OCI-LY7 (cell line): Measurements from ENCODE around the gene FGR. TPM values are rescaled to one million over a fixed set of nuclear protein-coding genes. Genes with fewer than 3 reads are reported as not detected.

ENCODE experiments used
- BruUV-seq: library from RNA; stranded (reverse); fragments of 400-500 nt; replicated peaks from 2 replicates; lab custom pipeline; 2021; lab: Mats Ljungman, UMichigan
- CTCF ChIA-PET: fragments of 300-600 bp; sonication (Branson Sonifier 250); formaldehyde crosslinking; loops from one replicate; lab custom pipeline; 2022; ENCODE audit warnings: antibody characterized with exemption; ENCODE audit not compliant: unreplicated experiment; lab: Charles Lee
- POLR2A ChIA-PET: fragments of 300-600 bp; sonication (Branson Sonifier 250); formaldehyde crosslinking; loops from one replicate; lab custom pipeline; 2022; ENCODE audit warnings: antibody characterized with exemption; lab: Charles Lee
- DNase-seq: peaks from one replicate; pipeline ENCODE4 v3.0.0-alpha.2; 2015; ENCODE audit warnings: low spot score
- H2AFZ ChIP-seq: fragments of 200-600 bp; sonication (generic), shearing (Covaris generic); 2 replicates; pipeline ENCODE4 v1.6.1; 2014; ENCODE audit warnings: mild to moderate bottlenecking, antibody characterized with exemption, low read length, moderate library complexity
- H3K27ac ChIP-seq: fragments of 200-600 bp; sonication (generic); 2 replicates; pipeline ENCODE4 v1.5.1; 2014; ENCODE audit warnings: mixed run types, low read depth, mild to moderate bottlenecking, moderate library complexity, low read length, inconsistent platforms; ENCODE audit not compliant: poor library complexity, severe bottlenecking
- H3K36me3 ChIP-seq: fragments of 200-600 bp; sonication (generic); 2 replicates; pipeline ENCODE4 v1.6.1; 2014; ENCODE audit warnings: mild to moderate bottlenecking, antibody characterized with exemption, low read length, moderate library complexity, mixed read lengths; ENCODE audit not compliant: insufficient read depth
- H3K4me1 ChIP-seq: fragments of 200-600 bp; sonication (generic); 2 replicates; pipeline ENCODE4 v1.5.1; 2014; ENCODE audit warnings: mild to moderate bottlenecking, low read length; ENCODE audit not compliant: insufficient read depth, poor library complexity, severe bottlenecking
- H3K4me2 ChIP-seq: fragments of 200-600 bp; sonication (generic); 2 replicates; pipeline ENCODE4 v1.6.1; 2014; ENCODE audit warnings: mild to moderate bottlenecking, low read length
- H3K4me3 ChIP-seq: fragments of 200-600 bp; sonication (generic); 2 replicates; pipeline ENCODE4 v1.5.1; 2014; ENCODE audit warnings: mild to moderate bottlenecking, low read depth, low read length; ENCODE audit not compliant: poor library complexity, severe bottlenecking
- H3K79me2 ChIP-seq: fragments of 200-600 bp; sonication (generic); 2 replicates; pipeline ENCODE4 v1.6.1; 2016; ENCODE audit warnings: low read depth, mild to moderate bottlenecking, low read length, moderate library complexity, mixed read lengths; ENCODE audit not compliant: insufficient read depth
- H3K9me2 ChIP-seq: fragments of 200-600 bp; sonication (generic); 2 replicates; pipeline ENCODE4 v1.6.1; 2016; ENCODE audit warnings: mild to moderate bottlenecking, low read length, mixed read lengths; ENCODE audit not compliant: insufficient read depth
- H3K9me3 ChIP-seq: fragments of 200-600 bp; sonication (generic); 2 replicates; pipeline ENCODE4 v1.6.1; 2014; ENCODE audit warnings: mild to moderate bottlenecking, mixed run types, low read length, mixed read lengths
- H4K20me1 ChIP-seq: fragments of 200-600 bp; sonication (generic); 2 replicates; pipeline ENCODE4 v1.6.1; 2014; ENCODE audit warnings: mild to moderate bottlenecking, antibody characterized with exemption, low read length, moderate library complexity, mixed read lengths; ENCODE audit not compliant: insufficient read depth
- EZH2phosphoT487 ChIP-seq: fragments of 200-600 bp; sonication (generic); IDR thresholded peaks from 2 replicates; pipeline ENCODE4 v1.6.1; 2018; ENCODE audit warnings: low read depth, borderline replicate concordance, mild to moderate bottlenecking, mixed run types, antibody characterized with exemption, low read length, moderate library complexity, mixed read lengths
- intact Hi-C: fragments of 100-400 bp; cut with micrococcal nuclease; formaldehyde crosslinking; loops from one replicate; pipeline ENCODE4 v1.10.0; 2022; ENCODE audit not compliant: unreplicated experiment
- total RNA-seq, 2 experiments: library from RNA; depleted of rRNA in 1 of 2; stranded (reverse); fragments of >200 nt in 1 of 2; shearing (Covaris generic) in 1 of 2; gene quantifications; 2 replicates each; pipeline ENCODE4 v1.2.3, GENCODE V29; 2014 to 2022
- TF ChIP-seq, protein P1 (sequence below): fragments of 200-600 bp; sonication (generic); conservative IDR thresholded peaks from 2 replicates; pipeline ENCODE4 v1.5.1; 2014; ENCODE audit warnings: mild to moderate bottlenecking, antibody characterized with exemption, low read length, moderate library complexity, mixed read lengths

Gene FGR
- total RNA-seq, 2 experiments from 2014 or later: 1.2 to 2.2 TPM

DNA sequence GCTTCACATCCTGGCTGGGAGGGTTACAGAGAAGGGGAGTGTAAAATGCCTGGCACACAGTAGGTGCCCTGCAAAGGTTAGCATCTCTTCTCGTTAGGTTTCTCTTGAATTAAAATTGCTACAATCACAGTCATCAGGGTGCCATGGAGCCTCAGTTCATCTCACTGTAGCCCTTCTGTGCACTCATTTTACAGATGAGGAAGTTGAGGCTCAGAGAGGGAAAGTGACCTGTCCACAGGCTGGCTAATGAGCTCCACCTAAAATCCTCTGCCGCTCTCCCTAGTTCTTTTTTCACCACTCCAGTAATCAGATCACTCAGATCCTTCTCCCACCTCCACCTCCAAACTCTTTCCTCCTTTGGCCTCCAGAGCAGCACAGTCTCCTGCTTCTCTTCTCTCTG, 17.6 kb downstream of the FGR start:
- BruUV-seq: no TSS peak
- H3K9me3 ChIP-seq: no peaks in the 10 kb centered on the region
- no peak overlapping the region for H3K4me2 ChIP-seq
- no peak overlapping the region for H3K4me3 ChIP-seq
- ChIA-PET CTCF (no interaction called here), POLR2A (interaction anchor here (0.6 kb wide), 3 partner anchors 12 to 1106 kb away, joined by 3 to 4 read pairs (median 4); no protein-coding TSS in a partner anchor)
- H3K36me3 ChIP-seq: no peaks in the 10 kb centered on the region
- intact Hi-C loops: no loop called here
- H3K9me2 ChIP-seq: no peaks in the 10 kb centered on the region
- no peaks in the 10 kb centered on the region for H3K79me2 ChIP-seq
- no peak overlapping the region for H2AFZ ChIP-seq
- peaks cover 31% of the 10 kb centered on the region for H3K4me1 ChIP-seq
- H4K20me1 ChIP-seq: no peaks in the 10 kb centered on the region
- no peak for DNase-seq
- no peak for TF ChIP-seq EZH2phosphoT487
- TF ChIP-seq, protein P1, sequence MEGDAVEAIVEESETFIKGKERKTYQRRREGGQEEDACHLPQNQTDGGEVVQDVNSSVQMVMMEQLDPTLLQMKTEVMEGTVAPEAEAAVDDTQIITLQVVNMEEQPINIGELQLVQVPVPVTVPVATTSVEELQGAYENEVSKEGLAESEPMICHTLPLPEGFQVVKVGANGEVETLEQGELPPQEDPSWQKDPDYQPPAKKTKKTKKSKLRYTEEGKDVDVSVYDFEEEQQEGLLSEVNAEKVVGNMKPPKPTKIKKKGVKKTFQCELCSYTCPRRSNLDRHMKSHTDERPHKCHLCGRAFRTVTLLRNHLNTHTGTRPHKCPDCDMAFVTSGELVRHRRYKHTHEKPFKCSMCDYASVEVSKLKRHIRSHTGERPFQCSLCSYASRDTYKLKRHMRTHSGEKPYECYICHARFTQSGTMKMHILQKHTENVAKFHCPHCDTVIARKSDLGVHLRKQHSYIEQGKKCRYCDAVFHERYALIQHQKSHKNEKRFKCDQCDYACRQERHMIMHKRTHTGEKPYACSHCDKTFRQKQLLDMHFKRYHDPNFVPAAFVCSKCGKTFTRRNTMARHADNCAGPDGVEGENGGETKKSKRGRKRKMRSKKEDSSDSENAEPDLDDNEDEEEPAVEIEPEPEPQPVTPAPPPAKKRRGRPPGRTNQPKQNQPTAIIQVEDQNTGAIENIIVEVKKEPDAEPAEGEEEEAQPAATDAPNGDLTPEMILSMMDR: no peak
- no peak overlapping the region for H3K27ac ChIP-seq

DNA sequence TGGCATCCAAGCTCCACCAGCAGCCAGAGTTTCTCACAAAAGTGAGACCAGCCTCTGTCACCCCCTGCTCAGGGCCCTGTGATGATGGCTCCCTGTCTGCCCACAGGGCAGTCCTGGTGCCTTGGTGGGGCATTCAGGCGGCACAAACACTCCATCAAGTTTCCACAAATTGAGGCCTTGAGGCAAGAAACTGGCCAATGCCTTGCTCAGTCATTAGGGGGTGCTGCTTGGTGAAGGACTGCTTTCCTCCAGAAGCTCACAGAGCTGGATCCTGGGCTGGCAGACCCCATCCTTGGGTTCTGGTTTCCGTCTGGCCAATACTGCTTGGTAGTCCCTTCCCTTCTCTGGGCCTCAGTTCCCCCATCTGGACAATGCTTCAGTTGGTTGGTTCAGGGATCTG, 18.5 kb downstream of the FGR start:
- DNase-seq: no peak

More for the DNA sequence above, 18.5 kb downstream of the FGR start:
- TF ChIP-seq, protein P1: peak; percentile 60
- no peak for TF ChIP-seq EZH2phosphoT487
- H3K36me3 ChIP-seq: no peaks in the 10 kb centered on the region
- H3K27ac ChIP-seq: no peak overlapping the region
- ChIA-PET POLR2A (no interaction called here), CTCF (no interaction called here)
- H3K79me2 ChIP-seq: no peaks in the 10 kb centered on the region
- no peaks in the 10 kb centered on the region for H3K9me2 ChIP-seq
- H3K4me3 ChIP-seq: no peak overlapping the region
- H4K20me1 ChIP-seq: no peaks in the 10 kb centered on the region
- intact Hi-C loops: no loop called here
- BruUV-seq: no TSS peak
- H3K9me3 ChIP-seq: no peaks in the 10 kb centered on the region
- peaks cover 27% of the 10 kb centered on the region for H3K4me1 ChIP-seq
- no peak overlapping the region for H2AFZ ChIP-seq
- H3K4me2 ChIP-seq: no peak overlapping the region
